Loucy (cell line): ENCODE results near the gene PDCL3.

Experiments
- EZH2phosphoT487 ChIP-seq: fragments of 200-600 bp; IDR thresholded peaks from 2 replicates; pipeline ENCODE4 v1.6.1; 2018; ENCODE audit warnings: antibody characterized with exemption, mild to moderate bottlenecking, moderate library complexity, borderline replicate concordance
- TF ChIP-seq, protein P1 (sequence below): fragments of 200-600 bp; sonication (generic); conservative IDR thresholded peaks from 2 replicates; pipeline ENCODE4 v1.5.1; 2014; ENCODE audit warnings: mild to moderate bottlenecking, antibody characterized with exemption, low read length

- TF ChIP-seq, protein P1, sequence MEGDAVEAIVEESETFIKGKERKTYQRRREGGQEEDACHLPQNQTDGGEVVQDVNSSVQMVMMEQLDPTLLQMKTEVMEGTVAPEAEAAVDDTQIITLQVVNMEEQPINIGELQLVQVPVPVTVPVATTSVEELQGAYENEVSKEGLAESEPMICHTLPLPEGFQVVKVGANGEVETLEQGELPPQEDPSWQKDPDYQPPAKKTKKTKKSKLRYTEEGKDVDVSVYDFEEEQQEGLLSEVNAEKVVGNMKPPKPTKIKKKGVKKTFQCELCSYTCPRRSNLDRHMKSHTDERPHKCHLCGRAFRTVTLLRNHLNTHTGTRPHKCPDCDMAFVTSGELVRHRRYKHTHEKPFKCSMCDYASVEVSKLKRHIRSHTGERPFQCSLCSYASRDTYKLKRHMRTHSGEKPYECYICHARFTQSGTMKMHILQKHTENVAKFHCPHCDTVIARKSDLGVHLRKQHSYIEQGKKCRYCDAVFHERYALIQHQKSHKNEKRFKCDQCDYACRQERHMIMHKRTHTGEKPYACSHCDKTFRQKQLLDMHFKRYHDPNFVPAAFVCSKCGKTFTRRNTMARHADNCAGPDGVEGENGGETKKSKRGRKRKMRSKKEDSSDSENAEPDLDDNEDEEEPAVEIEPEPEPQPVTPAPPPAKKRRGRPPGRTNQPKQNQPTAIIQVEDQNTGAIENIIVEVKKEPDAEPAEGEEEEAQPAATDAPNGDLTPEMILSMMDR: no peak
- TF ChIP-seq EZH2phosphoT487: no peak
Observed at GRCh38 chr2:100513650-100514049, 49.1 kb upstream of the PDCL3 start.
